GM23338 (cell line): Measurements from ENCODE around the gene KLRB1.

Source experiments
- CTCF ChIP-seq, 2 experiments: fragments of 200-600 bp in 1 of 2; sonication (generic) in 1 of 2; conservative IDR thresholded peaks; 2 replicates each; pipeline versions ENCODE4 v1.5.1 to v1.6.1; 2016 to 2017; ENCODE audit warnings: antibody characterized with exemption in 2 of 2, low read depth in 2 of 2, mild to moderate bottlenecking in 2 of 2, moderate library complexity in 1 of 2
- EZH2 ChIP-seq: fragments of 200-600 bp; sonication (generic); IDR thresholded peaks from one replicate; pipeline ENCODE4 v1.8.0; 2017; ENCODE audit warnings: antibody characterized with exemption, mild to moderate bottlenecking, low read depth; ENCODE audit not compliant: unreplicated experiment
- JUNB ChIP-seq: IDR thresholded peaks from one replicate; pipeline ENCODE4 v1.6.1; 2016; ENCODE audit warnings: antibody characterized with exemption; ENCODE audit not compliant: unreplicated experiment

- TF ChIP-seq CTCF (conservative IDR thresholded peaks at IDR 0.05; ENCODE audit: low read depth in 2 of 2) (no peak), EZH2 (no peak), JUNB (no peak)
These were observed 35.5 kb upstream of the KLRB1 start for GRCh38 chr12:9643266-9643660.
